DMS114 treated with DMSO at 0.1 percent for 48 hours (cell line): ENCODE data around the gene LPP.

Experiments
- DNase-seq: peaks from one replicate; lab custom pipeline; 2025; ENCODE audit not compliant: unreplicated experiment; lab: John Stamatoyannopoulos, UW

Gene LPP

DNA sequence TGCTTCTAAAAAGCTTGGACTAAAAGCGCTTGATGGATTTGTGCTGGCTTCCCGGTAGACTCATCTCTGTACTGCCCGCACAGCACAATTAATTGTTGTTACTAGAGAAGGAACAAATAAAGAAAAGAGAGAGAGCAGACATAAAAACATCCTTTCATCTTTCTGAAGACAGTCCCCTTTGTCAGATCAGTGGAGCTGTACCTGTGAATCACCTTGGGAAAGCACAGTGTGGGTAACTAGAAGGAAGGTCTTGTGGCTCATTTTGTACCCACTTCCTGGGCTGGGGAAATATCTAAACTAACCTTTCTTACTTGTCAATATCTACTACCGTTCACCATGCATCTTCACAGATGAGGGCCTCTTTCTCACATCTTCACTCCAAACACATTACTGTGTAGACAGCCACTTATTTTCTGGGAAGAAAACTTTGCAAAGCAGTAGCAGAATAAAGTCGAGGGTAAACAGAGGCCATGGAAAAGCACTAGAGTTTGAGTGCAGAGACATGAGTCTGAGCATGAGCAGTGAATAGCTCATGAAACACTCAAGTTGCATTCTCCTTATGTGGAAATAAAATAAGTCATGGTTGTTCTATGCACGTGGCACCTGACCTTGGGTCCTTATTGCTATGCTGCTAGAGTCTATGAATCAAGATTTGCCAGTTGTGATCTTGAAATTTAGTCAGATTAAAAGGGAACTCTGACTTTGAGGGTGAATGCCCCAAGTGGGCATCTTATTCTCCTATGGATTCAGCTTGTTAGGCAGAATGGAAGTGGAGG, 169.3 kb downstream of the LPP start:
- DNase-seq = no peak

DNA sequence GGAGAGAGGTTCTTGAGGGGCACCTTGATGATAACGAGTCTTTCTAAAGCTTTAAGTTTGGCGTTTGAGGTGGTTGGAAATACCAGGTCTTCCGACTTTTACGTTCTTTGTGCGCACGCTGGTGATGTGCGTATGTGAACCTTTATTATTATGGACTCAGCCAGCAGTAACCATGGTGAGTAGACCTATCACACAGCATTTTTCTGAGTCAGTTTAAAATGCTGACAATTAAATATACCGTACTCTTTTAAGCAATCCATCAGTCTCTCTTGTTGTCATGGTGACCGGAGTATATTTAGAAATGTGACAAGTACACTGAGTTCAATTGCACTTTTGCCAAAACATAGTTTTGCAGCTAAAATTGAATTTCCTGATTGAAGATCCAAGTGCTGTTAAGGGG, 172.2 kb downstream of the LPP start:
- DNase-seq = no peak

DNA sequence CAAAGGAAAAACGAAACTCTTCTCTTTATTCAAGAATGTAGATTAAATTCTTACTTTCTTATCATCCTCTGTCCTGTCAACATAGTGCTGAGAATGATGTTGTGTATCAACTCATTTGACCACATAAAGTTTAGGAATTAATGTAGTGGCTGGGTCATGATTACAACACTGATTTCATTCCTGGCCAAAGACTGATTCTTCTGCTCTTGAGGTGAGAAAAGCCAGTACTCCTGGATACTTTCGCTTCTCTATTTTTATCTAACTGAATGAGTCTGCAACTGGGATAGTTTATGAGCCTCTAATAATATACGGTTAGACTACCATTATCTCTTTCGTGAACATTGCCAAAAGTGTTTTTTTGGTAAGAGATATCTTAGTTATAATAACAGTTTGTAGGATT, 173.0 kb downstream of the LPP start:
- no peak for DNase-seq

DNA sequence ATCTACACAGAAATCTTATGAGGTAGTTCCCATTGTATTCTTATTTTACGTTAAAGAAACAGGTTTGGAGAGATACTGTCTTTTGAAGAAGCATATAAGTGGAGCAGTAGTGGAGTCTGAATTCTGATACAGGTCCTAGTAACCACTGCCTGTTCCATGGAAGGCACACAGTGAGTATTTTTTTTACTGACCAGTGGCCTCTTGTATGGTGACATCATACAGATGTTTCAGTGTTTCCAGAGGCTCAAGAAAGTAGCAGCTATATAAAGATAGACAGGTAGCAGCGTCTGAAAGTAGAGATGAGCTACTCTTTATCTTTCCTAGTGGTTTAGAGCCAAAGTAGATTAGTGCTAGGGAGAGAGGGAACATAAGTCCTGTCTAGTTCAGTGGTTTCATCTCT, 173.5 kb downstream of the LPP start:
- DNase-seq = no peak

DNA sequence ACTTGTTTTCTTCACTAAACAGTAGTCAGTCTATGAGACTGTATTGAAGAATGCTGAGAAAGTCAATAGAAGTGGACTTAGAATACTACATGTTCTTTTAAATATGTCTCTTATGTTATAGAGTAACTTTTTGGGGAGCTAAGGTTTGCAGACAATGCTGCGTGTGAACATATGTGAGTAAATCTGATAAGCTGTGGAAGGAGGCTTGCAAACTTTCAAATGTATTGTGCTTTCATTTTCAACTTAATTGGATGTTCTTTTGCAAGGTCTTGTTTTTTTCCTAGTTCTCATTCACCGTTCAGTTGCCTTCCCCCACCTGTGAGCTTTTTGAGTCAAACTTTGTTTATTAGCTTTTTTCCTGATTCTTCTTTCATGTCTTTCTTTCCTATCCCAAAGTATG, 176.2 kb downstream of the LPP start:
- no peak for DNase-seq

DNA sequence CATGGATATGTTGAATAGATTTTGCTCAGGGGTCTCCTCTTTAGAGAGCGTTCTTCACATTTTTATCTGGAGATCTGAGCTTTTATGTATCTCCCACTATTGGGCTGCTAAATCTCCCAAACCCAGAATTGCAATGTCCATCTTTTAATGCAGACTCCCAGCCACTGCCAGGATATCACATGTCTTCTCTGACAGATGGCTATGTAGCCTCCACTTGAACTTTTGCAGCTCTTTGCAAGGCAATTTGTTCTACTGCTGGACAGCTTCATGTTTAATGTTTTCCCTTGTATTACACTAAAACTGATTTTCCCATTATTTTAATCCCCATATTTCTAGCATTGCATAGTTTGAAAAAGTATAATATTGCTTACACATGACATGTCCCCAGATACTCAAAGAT, 177.2 kb downstream of the LPP start:
- no peak for DNase-seq

DNA sequence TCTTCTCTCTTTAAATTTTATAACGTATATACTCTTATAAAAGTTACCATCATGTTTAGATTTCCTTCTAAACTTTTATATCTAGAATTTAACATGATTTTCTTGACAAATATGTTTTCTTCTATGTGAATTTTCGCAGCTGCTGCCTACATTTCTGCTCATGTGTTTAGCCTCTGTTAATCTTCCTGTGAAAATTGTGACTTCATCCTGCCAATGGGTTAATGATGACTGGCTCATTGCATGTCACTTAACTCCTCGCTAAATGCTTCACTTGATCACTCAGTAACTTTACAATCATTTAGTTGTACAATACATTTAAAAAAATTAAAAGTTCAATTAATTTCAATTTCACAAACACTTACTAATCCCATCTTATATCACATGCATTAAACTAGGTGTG, 178.1 kb downstream of the LPP start:
- DNase-seq = no peak

DNA sequence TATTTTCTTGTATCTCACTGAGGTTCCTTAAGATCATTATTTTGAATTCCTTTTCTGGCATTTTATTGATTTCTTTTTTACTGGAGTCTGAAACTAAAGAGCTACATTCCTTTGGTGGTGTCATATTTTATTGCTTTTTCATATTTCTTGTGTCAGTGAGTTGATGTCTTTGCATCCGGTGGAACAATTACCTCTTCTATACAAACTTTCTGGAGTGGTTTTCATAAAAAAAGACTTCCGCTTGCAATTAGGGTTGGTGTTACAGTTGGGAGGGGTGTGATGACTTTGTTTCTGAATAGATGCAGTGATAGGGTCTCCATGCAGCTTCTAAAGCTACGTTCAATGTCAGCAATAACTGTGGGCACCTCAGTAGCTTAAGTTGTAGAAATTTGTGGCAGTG, 181.7 kb downstream of the LPP start:
- no peak for DNase-seq

DNA sequence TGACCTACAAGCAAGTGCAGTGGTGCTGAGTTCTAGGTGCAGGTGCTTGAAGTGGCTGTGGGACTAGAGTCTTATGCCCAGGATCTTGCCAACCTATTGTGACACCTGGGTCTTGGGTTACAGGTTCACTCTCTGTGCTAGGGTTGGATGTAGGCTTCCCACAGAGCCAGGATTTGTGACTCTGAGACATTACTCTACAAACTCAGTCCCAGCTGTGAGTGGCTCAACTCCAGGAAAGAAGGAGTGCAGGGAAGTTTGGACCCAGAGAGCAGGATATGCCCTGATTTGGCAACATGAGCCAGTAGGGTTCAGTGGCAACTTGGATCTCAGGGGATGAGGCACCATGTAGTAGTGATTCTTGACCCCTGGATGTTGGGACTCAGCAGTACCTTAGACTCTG, 182.2 kb downstream of the LPP start:
- no peak for DNase-seq

DNA sequence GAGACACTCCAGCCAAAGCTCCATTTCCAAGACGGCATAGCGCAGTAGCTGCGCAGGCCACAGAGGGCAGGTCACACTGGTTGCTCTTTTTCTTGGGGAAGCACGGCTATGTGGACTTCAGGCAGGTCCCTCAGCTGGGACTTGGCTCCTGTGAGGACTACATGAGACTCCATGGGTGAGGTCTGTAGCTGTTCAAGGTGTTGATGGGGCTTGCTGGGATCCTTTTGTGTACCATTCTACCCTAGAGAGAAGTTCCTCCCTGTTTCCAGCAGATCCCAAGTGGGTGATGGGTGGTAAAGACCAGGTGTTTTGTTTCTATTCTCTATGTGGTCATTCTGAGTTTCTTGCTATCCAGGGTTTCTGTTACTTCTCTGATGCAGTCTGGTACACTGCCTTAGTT, 183.3 kb downstream of the LPP start:
- no peak for DNase-seq

DNA sequence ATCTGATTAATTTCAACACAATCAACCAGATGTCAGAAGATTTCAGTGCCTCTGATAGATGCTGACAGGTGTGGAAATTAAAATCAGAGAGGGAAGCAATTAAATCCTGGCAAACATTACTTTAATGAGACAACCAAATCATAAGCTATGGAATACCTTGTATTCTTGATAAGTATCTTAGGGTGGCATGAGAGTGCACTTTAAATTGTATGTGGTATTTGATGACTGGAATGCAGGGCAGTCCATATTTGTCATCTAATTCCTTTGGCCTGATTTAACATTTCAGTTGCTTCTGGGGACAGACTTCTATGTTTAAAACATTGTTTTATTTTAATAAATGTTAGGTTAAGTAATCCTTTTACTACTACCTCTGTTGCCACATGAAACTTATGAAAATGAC, 184.1 kb downstream of the LPP start:
- no peak for DNase-seq

DNA sequence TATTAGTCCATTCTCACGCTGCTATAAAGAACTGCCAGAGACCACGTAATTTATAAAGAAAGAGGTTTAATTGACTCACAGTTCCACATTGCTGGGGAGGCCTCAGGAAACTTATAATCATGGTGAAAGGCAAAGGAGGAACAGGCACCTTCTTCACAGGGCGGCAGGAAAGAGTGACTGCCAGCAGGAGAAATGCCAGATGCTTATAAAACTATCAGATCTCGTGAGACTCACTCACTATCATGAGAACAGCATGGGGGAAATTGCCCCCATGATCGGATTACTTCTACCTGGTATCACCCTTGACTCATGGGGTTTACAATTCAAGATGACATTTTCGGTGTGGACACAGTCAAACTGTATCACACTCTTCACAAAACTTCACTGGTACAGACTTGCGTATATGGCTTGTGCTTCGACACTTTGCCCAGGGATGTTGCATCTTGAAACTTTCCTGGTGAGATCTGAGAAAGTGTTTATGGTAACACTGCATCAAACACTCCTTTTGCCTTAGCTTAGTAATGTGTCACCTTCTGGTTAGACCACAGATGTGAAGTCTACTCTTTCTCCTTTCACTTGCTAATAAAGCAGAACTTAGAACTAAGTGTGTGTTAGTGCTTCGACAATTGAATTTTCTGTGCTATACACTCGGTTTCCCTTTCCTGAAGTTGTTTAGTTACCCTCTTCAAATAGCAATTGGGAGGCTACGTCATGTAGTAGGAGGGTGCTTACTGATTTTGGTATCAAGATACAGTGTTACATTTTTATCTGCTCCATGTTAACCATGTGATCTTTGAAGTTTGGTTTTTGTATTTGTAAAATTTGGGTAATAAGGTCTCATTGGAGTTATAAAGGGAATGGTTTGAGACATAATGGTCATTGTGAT, 185.7 kb downstream of the LPP start:
- no peak for DNase-seq

DNA sequence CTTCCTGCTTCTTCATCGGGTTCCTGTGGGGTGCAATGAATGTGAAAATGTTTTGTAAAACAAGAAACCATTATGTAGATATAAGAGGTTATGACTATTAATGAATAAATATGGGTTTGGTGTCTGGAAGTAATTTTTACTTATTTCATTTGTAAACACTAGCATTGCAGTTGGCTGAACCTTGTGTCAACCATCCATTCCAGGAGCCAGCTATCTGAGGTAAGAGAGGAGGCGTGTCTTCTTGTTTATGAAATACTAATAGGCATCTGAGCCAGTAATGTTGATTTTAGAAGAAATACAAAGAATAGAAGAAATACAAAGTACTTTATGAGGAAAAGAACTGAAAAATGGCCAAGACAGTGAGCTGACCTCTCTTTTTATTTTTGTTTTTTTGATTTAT, 187.5 kb downstream of the LPP start:
- no peak for DNase-seq

DNA sequence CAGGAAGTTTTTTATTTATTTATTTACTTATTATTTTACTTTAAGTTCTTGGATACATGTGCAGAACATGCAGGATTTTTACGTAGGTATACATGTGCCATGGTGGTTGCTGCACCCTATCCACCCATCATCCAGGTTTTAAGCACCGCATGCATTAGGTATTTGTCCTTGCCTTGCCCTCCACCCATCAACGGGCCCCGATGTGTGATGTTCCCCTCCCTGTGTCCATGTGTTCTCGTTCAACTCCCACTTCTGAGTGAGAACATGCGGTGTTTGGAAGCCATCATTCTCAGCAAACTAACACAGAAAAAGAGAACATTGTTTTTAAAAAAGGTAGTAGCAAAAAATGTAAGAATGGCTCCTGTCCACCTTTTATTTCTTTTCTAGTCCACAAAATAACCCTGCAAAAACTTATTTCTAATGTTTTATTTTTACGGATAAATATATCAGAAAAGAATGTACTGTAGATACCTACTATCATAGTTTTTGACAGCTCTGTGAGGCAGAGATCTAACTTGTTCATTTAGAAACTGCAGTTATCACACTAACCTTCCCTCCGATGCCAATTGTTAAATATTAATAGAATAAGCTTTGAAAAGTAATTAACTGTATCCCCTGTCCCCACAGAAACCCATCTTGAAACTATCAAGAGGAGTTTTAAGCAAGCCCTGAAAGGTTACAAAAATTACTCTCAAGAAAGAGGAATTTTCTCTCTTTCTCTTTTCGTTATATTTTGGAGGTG, 189.2 kb downstream of the LPP start:
- no peak for DNase-seq

DNA sequence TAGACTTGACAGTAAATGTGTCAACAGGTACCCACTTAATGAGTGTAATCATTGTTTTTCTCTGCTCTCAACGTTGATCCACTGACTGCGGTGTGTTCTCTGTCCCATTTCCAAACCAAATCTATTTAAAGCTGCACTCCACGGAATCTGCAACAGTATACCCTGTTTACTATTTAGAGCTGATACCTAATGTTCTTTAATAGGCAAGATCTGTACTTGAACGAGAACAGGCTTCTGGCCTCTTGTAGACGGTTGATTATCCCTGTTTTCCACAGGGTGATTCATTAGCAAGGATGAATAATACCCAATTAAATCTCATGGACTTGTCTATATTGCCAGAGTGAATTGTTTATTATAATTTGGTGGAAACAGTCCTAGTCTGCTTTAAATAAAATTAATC, 189.9 kb downstream of the LPP start:
- no peak for DNase-seq

DNA sequence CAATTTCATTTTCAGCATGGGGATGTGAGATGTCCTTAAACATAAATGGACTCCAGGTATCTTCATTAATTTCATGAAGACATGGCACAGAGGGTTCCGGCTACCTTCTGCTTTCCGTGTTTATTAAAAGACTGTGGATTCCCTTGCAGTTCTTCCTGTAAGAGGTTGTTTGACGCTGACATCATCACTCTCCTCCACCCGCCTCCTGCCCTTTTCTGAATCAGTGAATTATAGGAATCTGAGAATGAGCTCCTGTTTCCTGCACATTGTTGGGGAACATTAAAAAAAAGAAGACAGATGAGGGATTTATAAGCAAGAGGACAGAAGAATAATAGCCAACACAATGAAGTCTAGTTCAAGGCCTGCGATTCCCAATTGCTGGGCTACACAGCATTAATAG, 191.3 kb downstream of the LPP start:
- no peak for DNase-seq

DNA sequence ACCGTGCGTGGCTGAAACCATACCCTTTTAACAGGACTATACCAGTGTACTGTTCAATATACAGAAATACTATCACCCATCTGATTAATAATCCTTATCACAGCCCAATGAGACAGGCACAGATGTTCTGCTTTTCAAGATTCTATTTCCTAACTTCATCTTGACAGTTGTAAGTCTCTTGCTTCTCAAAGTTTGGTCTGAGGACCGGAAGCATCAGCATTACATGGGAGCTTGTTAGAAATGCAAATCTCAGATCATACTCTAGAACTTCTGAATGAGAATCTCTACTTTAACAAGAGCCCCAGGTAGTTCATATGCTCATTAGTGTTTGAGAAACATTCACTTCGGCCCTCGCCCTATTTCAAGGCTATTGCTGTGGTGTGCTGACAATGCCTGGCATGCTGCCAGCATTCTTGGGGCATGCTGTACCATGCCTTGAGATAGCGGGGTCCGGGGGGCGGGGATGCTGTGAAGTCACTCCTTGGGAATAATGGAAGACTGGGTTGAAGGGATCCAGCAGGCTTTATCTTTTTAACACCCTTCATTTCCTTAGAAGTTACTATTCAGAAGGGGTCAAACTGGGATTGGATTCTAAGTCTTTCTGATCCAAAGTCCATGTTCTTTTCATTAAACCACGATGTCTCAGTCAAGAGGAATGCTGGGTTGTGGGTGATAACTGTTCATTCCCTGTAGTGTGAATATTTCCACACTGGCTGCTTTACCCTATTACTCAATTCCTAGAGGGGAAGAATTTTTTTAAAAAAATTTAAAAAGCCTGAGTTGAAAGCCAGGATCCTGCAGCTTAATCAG, 194.7 kb downstream of the LPP start:
- DNase-seq = no peak

DNA sequence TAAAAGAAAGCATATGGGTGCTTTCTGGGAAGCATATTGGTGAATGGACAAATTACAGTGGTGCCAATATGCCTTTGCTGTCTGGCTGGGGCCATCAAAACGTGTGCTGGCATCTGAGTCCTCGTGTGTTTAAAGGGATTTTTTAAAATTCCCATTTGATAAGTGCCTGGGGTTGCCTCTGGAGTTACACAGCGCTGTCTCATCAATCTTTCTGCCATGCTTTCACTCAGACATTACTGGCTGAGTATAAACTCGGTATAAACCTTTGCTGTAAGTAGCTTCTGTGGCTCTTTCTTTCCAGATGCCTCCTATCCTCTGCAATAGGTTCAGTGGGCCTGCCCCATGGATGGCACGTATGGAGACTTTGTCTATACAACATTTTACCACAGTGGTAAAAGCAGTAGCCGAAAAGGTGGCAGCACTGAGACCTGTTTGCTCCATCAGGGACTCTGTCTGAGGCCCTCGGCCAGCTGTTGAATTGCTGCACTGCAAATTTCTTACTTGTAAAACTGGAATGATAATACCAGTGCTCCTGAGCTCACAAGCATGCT, 195.5 kb downstream of the LPP start:
- no peak for DNase-seq

DNA sequence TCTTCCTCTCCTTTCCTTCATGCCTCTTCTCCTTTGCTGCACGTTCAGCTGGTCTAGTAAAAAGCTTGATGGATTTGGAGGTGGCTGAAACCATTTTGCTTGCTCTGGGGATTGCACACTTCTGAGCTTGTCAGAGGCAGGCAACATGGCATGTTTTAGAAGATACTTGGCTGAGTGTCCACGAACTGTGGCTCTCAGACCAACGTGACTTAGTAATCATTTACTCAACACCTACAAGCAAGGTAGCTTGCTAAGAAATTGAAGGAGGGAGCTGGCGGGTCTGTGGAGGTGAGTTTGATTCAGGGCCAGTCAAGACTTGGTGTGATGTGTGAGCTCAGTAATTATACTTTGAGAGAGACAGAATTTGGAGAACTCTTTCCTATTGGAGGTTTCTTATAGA, 196.0 kb downstream of the LPP start:
- DNase-seq = no peak

DNA sequence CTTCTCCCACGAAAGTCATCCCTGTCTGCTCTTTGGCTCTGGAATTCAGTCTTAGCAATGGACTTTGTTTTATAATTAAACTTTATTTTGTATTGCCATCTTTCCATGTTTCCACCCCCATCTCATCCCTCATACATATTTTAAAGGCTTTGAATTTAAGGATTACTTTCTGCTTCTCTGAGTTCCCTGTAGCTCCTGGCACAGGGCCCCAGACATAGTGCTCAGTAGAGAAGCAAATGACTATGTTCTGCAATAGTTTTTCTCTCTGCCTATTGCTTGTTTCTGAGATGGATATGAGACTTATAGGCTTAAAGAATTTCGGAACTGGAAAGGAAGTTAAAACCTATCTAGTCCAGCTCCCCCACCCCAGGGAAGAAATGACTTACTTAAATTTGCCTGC, 197.0 kb downstream of the LPP start:
- DNase-seq = no peak

DNA sequence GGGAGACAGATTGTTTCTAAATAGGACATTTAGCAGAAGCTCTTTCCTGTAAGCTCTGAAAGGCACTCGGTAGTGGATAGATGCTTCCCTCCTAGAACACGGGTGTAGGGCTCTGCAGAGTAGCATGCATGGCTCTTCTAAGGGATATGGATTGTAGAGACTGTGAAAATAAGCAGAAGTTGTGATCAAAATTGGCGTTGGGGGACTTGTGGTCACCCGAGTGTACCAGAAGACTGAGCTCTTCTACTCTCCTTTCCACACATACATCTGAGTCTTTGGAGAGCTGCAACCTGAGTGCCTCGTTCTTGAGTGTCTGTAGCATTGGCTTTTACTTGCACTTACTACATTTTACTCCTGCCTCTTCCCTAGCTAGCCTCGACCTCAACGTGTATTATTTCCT, 197.7 kb downstream of the LPP start:
- DNase-seq = no peak
